ENCODE measurements around the gene CYB5R2.
"Not testable (repeated sequence)": the region's sequence is repeated elsewhere in the genome, so short reads cannot be mapped to it uniquely, and the experiment has no call there.

CYB5R2 gene

GRCh38 chr11:7668911-7669310, 4.4 kb downstream of the CYB5R2 start:
- DNase-seq (ENCODE audit: low spot score): no peak

GRCh38 chr11:7668464-7668863, 4.8 kb downstream of the CYB5R2 start:
- no peak for DNase-seq (ENCODE audit: low spot score)

GRCh38 chr11:7667460-7667859, 5.8 kb downstream of the CYB5R2 start:
- DNase-seq (ENCODE audit: low spot score): no peak

- DNase-seq (ENCODE audit: low spot score): no peak
Observed at GRCh38 chr11:7666292-7666866, 6.9 kb downstream of the CYB5R2 start.

- DNase-seq (ENCODE audit: low spot score): peak; percentile 76
Observed at GRCh38 chr11:7665473-7666291, 7.6 kb downstream of the CYB5R2 start.

GRCh38 chr11:7664867-7665266, 8.4 kb downstream of the CYB5R2 start:
- no peak for DNase-seq (ENCODE audit: low spot score)

GRCh38 chr11:7663531-7663930, 9.8 kb downstream of the CYB5R2 start:
- DNase-seq (ENCODE audit: low spot score): not testable (repeated sequence)

- DNase-seq (ENCODE audit: low spot score): peak; percentile 88
Observed at GRCh38 chr11:7657306-7658025, 15.8 kb downstream of the CYB5R2 start.

- DNase-seq (ENCODE audit: low spot score): no peak
Observed at GRCh38 chr11:7656704-7657103, 16.6 kb downstream of the CYB5R2 start.

- no peak for DNase-seq (ENCODE audit: low spot score)
Observed at GRCh38 chr11:7655253-7656217, 17.8 kb downstream of the CYB5R2 start.

- DNase-seq (ENCODE audit: low spot score): no peak
Observed at GRCh38 chr11:7654195-7654705, 19.1 kb downstream of the CYB5R2 start.

GRCh38 chr11:7651700-7652099, 21.6 kb downstream of the CYB5R2 start:
- DNase-seq (ENCODE audit: low spot score): no peak

GRCh38 chr11:7651140-7651551, 22.2 kb downstream of the CYB5R2 start:
- no peak for DNase-seq (ENCODE audit: low spot score)

- DNase-seq (ENCODE audit: low spot score): no peak
Observed at GRCh38 chr11:7648264-7648663, 25.0 kb downstream of the CYB5R2 start.

- no peak for DNase-seq (ENCODE audit: low spot score)
Observed at GRCh38 chr11:7646866-7647265, 26.4 kb downstream of the CYB5R2 start.

- DNase-seq (ENCODE audit: low spot score): no peak
Observed at GRCh38 chr11:7645206-7645605, 28.1 kb downstream of the CYB5R2 start.

GRCh38 chr11:7643314-7643713, 30.0 kb downstream of the CYB5R2 start:
- DNase-seq (ENCODE audit: low spot score): no peak

- no peak for DNase-seq (ENCODE audit: low spot score)
Observed at GRCh38 chr11:7642747-7643146, 30.6 kb downstream of the CYB5R2 start.

- no peak for DNase-seq (ENCODE audit: low spot score)
Observed at GRCh38 chr11:7640816-7641215, 32.5 kb downstream of the CYB5R2 start.

- no peak for DNase-seq (ENCODE audit: low spot score)
Observed at GRCh38 chr11:7639643-7640025, 33.7 kb downstream of the CYB5R2 start.

Data from GM03348 (cell line).